Mammary epithelial cell (primary cell): ENCODE data around the gene TIAM2.
"Not testable (repeated sequence)": the region's sequence is repeated elsewhere in the genome, so short reads cannot be mapped to it uniquely, and the experiment has no call there.

Experiments
- CTCF ChIP-seq, 2 donors: IDR thresholded peaks in 1 of 2; conservative IDR thresholded peaks in 1 of 2; 2 replicates each; pipeline ENCODE4 v1.5.1; 2011 to 2012; ENCODE audit warnings: inconsistent platforms in 2 of 2, low read length in 2 of 2, mild to moderate bottlenecking in 2 of 2, control low read depth in 1 of 2, low read depth in 1 of 2; ENCODE audit not compliant: insufficient read depth in 1 of 2; ENCODE audit errors: extremely low read depth in 1 of 2
- EZH2 ChIP-seq: IDR thresholded peaks from 2 replicates; pipeline ENCODE4 v1.6.1; 2012; ENCODE audit warnings: low read length, inconsistent platforms, borderline replicate concordance

GRCh38 chr6:155230975-155231374 is 235.9 kb downstream of the TIAM2 start:
- TF ChIP-seq CTCF (conservative IDR thresholded peaks at IDR 0.05 in 1 of 2, IDR thresholded peaks at IDR 0.05 in 1 of 2; ENCODE audit: extremely low read depth in 1 of 2, insufficient read depth in 1 of 2, low read depth in 1 of 2, low read length in 2 of 2); EZH2: not testable (repeated sequence)
